HL-60 (cell line): ENCODE data around the gene CRELD2.

ENCODE experiments used
- CTCF ChIP-seq: IDR thresholded peaks from one replicate; pipeline ENCODE4 v1.5.1; 2011; ENCODE audit warnings: low read length, control low read depth, inconsistent platforms; ENCODE audit not compliant: insufficient read depth
- GABPA ChIP-seq: IDR thresholded peaks from 2 replicates; pipeline ENCODE4 v1.6.1; 2012; ENCODE audit warnings: low read depth
- POLR2AphosphoS5 ChIP-seq: IDR thresholded peaks from 2 replicates; pipeline ENCODE4 v1.6.1; 2012; ENCODE audit warnings: low read depth
- REST ChIP-seq: IDR thresholded peaks from 2 replicates; pipeline ENCODE4 v1.6.1; 2012; ENCODE audit warnings: low read depth; ENCODE audit not compliant: insufficient replicate concordance
- SPI1 ChIP-seq: IDR thresholded peaks from 2 replicates; pipeline ENCODE4 v1.6.1; 2012; ENCODE audit warnings: low read depth, mild to moderate bottlenecking, borderline replicate concordance

- TF ChIP-seq CTCF: no peak
- TF ChIP-seq REST: no peak
- no peak for TF ChIP-seq POLR2AphosphoS5
- no peak for TF ChIP-seq GABPA
- TF ChIP-seq SPI1: no peak
These were observed 4.0 kb downstream of the CRELD2 start for GRCh38 chr22:49922484-49922883.
